ENCODE measurements around the gene WNT8A. TPM values are rescaled to one million over a fixed set of nuclear protein-coding genes. Genes with fewer than 3 reads are reported as not detected.

Gene WNT8A
- total RNA-seq, 1 donor from 2014 or later, result not detected

DNA sequence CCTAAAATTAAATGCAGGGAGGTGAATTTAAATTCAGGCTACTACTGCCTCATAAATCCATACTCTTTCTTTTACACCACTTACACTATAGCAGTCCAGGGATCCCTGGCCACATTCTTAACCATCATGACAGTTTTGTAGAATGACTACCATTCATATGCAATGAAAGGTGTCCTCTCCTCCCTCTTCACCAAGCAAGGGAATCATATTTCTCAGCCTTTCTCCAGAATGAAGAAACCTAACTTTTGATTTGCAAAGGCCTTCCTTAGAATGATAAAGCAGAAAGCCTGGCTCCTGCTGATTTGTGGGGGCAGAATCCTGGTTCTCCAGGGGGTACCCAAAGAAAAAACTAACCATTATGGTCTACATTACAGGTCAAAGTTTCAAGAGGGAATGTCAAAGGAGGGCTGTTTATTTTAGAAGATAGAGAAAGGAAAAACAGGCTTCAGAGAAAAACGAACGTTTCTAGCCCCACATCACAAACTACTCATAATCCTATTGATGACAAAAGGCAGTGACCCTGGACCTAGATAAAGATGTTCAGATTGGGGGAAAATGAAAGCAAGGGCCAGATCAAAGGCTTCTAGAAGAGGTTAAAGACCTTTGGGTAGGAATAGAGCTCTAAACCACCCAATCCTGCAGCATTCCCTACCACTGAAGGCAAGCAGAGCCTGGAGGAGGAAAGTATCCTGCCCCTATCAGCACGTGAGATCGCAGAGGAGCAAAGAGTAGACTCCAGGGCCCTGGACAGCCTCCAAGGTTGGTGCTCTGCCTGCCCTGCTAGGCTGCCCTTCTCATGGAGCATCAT lies 11.5 kb downstream of the WNT8A start:
- H3K27me3 Mint-ChIP-seq (ENCODE audit: low read depth), result peaks cover 12% of the 10 kb centered on the region
- no peak overlapping the region for H3K4me3 Mint-ChIP-seq
- no peak for TF ChIP-seq CTCF (conservative IDR thresholded peaks at IDR 0.05)
- no peak for DNase-seq (ENCODE audit: low read depth, low spot score)
- no peaks in the 10 kb centered on the region for H3K36me3 Mint-ChIP-seq (ENCODE audit: low read depth)
- H3K4me1 Mint-ChIP-seq, result no peaks in the 10 kb centered on the region
- H3K27ac Mint-ChIP-seq (ENCODE audit: unreplicated experiment), result no peak overlapping the region
- H3K9me3 Mint-ChIP-seq, result no peaks in the 10 kb centered on the region

DNA sequence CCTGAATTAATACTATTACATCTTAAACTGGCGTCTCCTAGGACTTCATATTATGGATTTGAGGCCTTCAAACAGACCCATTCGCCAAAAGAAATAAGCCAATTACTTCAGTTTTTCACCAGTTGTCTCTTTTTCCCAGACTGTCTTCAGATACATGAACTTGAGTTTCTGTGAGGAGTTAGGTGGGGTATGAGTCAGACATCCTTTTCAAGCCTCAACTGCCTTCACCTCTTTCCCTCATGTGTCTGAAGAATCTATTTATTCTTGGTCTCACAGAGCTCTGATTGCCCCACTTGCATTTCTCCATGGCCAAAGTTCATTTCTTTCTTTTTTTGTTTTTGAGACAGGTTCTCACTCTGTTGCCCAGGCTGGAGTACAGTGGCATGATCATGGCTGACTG lies 12.5 kb downstream of the WNT8A start:
- DNase-seq (ENCODE audit: low read depth, low spot score), result no peak
- H3K27ac Mint-ChIP-seq (ENCODE audit: unreplicated experiment), result no peak overlapping the region
- TF ChIP-seq CTCF (conservative IDR thresholded peaks at IDR 0.05), result no peak
- H3K27me3 Mint-ChIP-seq (ENCODE audit: low read depth), result peaks cover 16% of the 10 kb centered on the region
- no peaks in the 10 kb centered on the region for H3K36me3 Mint-ChIP-seq (ENCODE audit: low read depth)
- H3K9me3 Mint-ChIP-seq, result no peaks in the 10 kb centered on the region
- no peak overlapping the region for H3K4me3 Mint-ChIP-seq
- H3K4me1 Mint-ChIP-seq, result no peaks in the 10 kb centered on the region

DNA sequence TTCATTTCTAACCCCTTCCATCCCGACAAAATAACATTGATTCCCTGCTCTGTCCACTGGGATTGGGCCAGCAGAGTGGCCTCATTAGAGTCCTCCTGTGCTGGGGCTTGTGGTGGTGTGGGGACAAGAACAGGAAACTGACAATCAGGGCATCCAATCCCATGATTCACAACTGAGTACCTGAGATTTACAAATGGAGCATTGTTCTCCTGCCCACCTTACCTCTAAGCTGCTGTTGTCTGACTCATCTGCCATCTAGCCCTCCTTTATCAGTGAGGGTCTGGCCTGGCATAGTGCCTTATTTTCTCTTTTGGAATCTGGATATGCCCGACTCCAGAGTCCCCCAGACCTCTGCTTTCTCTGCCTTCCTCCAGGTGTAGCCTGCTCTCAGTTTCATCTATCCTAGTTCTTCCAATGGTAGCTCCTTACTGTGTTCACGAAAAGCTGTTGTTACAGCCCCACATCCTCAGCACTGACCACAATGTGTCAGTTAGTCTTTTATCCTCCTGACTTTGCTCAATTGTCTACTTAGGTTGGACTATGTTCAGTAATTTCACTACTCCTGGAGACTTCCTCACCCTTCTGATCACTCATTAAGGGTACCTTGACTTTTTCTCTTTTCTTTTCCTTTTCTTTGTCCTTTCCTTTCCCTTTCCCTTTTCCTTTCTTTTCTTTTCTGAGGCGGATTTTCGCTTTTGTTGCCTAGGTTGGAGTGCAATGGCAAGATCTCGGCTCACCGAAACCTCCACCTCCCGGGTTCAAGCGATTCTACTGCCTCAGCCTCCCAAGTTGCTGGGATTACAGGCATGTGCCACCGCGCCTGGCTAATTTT lies 13.4 kb downstream of the WNT8A start:
- Mint-ChIP-seq H3K4me3 (no peak overlapping the region), H3K27ac (ENCODE audit: unreplicated experiment) (no peak overlapping the region), H3K36me3 (ENCODE audit: low read depth) (no peaks in the 10 kb centered on the region), H3K9me3 (no peaks in the 10 kb centered on the region), H3K27me3 (ENCODE audit: low read depth) (peaks cover 19% of the 10 kb centered on the region), H3K4me1 (no peaks in the 10 kb centered on the region)
- no peak for TF ChIP-seq CTCF (conservative IDR thresholded peaks at IDR 0.05)
- DNase-seq (ENCODE audit: low read depth, low spot score), result no peak

- no peak for DNase-seq (ENCODE audit: low read depth, low spot score)
- Mint-ChIP-seq H3K27ac (ENCODE audit: unreplicated experiment) (no peak overlapping the region), H3K4me1 (no peaks in the 10 kb centered on the region), H3K36me3 (ENCODE audit: low read depth) (no peaks in the 10 kb centered on the region), H3K9me3 (no peaks in the 10 kb centered on the region), H3K4me3 (no peak overlapping the region), H3K27me3 (ENCODE audit: low read depth) (peaks cover 22% of the 10 kb centered on the region)
- TF ChIP-seq CTCF (conservative IDR thresholded peaks at IDR 0.05), result no peak
Measured at GRCh38 chr5:138102454-138103318, 18.9 kb downstream of the WNT8A start.

GRCh38 chr5:138103319-138103637 lies 19.4 kb downstream of the WNT8A start:
- H3K27ac Mint-ChIP-seq (ENCODE audit: unreplicated experiment), result no peak overlapping the region
- H3K4me1 Mint-ChIP-seq, result no peaks in the 10 kb centered on the region
- H3K4me3 Mint-ChIP-seq, result no peak overlapping the region
- no peak for TF ChIP-seq CTCF (conservative IDR thresholded peaks at IDR 0.05)
- no peaks in the 10 kb centered on the region for H3K9me3 Mint-ChIP-seq
- peaks cover 22% of the 10 kb centered on the region for H3K27me3 Mint-ChIP-seq (ENCODE audit: low read depth)
- DNase-seq (ENCODE audit: low read depth, low spot score), result no peak
- H3K36me3 Mint-ChIP-seq (ENCODE audit: low read depth), result no peaks in the 10 kb centered on the region

All from neural crest cell (in vitro differentiated cells).